Neural cell (in vitro differentiated cells): ENCODE results near the gene CTF1. TPM values are rescaled to one million over a fixed set of nuclear protein-coding genes. Genes with fewer than 3 reads are reported as not detected.

Source experiments
- H2AFZ ChIP-seq: fragments of 200-600, 300-800 bp; sonication (generic), shearing (Covaris generic); 2 replicates; pipeline ENCODE4 v1.6.0; 2014; ENCODE audit warnings: low read depth, mild to moderate bottlenecking, antibody characterized with exemption, low read length, moderate library complexity
- H3F3A ChIP-seq: fragments of 200-600 bp; shearing (Covaris generic); 2 replicates; pipeline ENCODE4 v1.6.1; 2016; ENCODE audit warnings: mild to moderate bottlenecking, moderate library complexity, mixed read lengths, antibody characterized with exemption, low read length; ENCODE audit not compliant: insufficient read depth, poor library complexity, severe bottlenecking
- H3K27ac ChIP-seq: fragments of 200-600, 300-800 bp; sonication (generic), shearing (Covaris generic); 2 replicates; pipeline ENCODE4 v1.5.1; 2014; ENCODE audit warnings: mild to moderate bottlenecking, low read length, moderate library complexity
- H3K27me3 ChIP-seq: fragments of 300-800, 200-600 bp; sonication (generic), shearing (Covaris generic); 2 replicates; pipeline ENCODE4 v1.6.0; 2014; ENCODE audit warnings: mild to moderate bottlenecking, low read depth, low read length, moderate library complexity; ENCODE audit not compliant: insufficient read depth
- H3K36me3 ChIP-seq: fragments of 300-800, 200-600 bp; sonication (generic), shearing (Covaris generic); 2 replicates; pipeline ENCODE4 v1.5.1; 2014; ENCODE audit warnings: mild to moderate bottlenecking, antibody characterized with exemption, low read length, moderate library complexity; ENCODE audit not compliant: insufficient read depth
- H3K4me2 ChIP-seq: fragments of 300-800, 200-600 bp; sonication (generic), shearing (Covaris generic); 2 replicates; pipeline ENCODE4 v1.6.0; 2014; ENCODE audit warnings: mild to moderate bottlenecking, low read length
- H3K4me3 ChIP-seq: fragments of 300-800, 200-600 bp; sonication (generic), shearing (Covaris generic); 2 replicates; pipeline ENCODE4 v1.5.1; 2014; ENCODE audit warnings: mild to moderate bottlenecking, low read length, moderate library complexity
- H3K79me2 ChIP-seq: fragments of 200-600 bp; shearing (Covaris generic); replicated peaks from 2 replicates; pipeline ENCODE4 v1.6.0; 2014; ENCODE audit warnings: mild to moderate bottlenecking, low read length, moderate library complexity; ENCODE audit not compliant: insufficient read depth
- H3K9ac ChIP-seq: fragments of 300-800, 200-600 bp; sonication (generic), shearing (Covaris generic); 2 replicates; pipeline ENCODE4 v1.6.1; 2016; ENCODE audit warnings: mild to moderate bottlenecking, low read length, mixed read lengths
- H3K9me2 ChIP-seq: fragments of 200-600 bp; shearing (Covaris generic); 2 replicates; pipeline ENCODE4 v1.6.1; 2016; ENCODE audit warnings: mild to moderate bottlenecking, low read length, mixed read lengths; ENCODE audit not compliant: insufficient read depth
- H3K9me3 ChIP-seq: fragments of 200-600, 300-800 bp; sonication (generic), shearing (Covaris generic); 2 replicates; pipeline ENCODE4 v1.6.1; 2016; ENCODE audit warnings: mild to moderate bottlenecking, mixed run types, low read length, moderate library complexity, mixed read lengths
- H4K20me1 ChIP-seq: fragments of 200-600 bp; shearing (Covaris generic); 2 replicates; pipeline ENCODE4 v1.6.1; 2016; ENCODE audit warnings: mild to moderate bottlenecking, mixed run types; ENCODE audit not compliant: insufficient read depth
- CTCF ChIP-seq: fragments of 450-650 bp; IDR thresholded peaks from 2 replicates; pipeline ENCODE4 v1.5.1; 2014; ENCODE audit warnings: antibody characterized with exemption, mild to moderate bottlenecking, moderate library complexity; ENCODE audit not compliant: poor library complexity, severe bottlenecking
- EP300 ChIP-seq: fragments of 450-650 bp; conservative IDR thresholded peaks from 2 replicates; pipeline ENCODE4 v1.6.1; 2014; ENCODE audit warnings: antibody characterized with exemption, mild to moderate bottlenecking, moderate library complexity; ENCODE audit not compliant: poor library complexity, severe bottlenecking
- EZH2 ChIP-seq: fragments of 200-600, 300-800 bp; shearing (Covaris generic), sonication (generic); IDR thresholded peaks from 2 replicates; pipeline ENCODE4 v1.6.1; 2014; ENCODE audit warnings: antibody characterized with exemption, low read length, borderline replicate concordance, mild to moderate bottlenecking; ENCODE audit not compliant: insufficient read depth, poor library complexity, severe bottlenecking
- MXI1 ChIP-seq: fragments of 450-650 bp; conservative IDR thresholded peaks from 2 replicates; pipeline ENCODE4 v1.6.1; 2014; ENCODE audit warnings: antibody characterized with exemption, mild to moderate bottlenecking; ENCODE audit not compliant: poor library complexity, severe bottlenecking
- POLR2AphosphoS5 ChIP-seq: IDR thresholded peaks from 2 replicates; pipeline ENCODE4 v1.6.1; 2012
- RAD21 ChIP-seq: fragments of 450-650 bp; conservative IDR thresholded peaks from 2 replicates; pipeline ENCODE4 v1.6.1; 2014; ENCODE audit warnings: antibody characterized with exemption, mild to moderate bottlenecking, moderate library complexity
- REST ChIP-seq: IDR thresholded peaks from 2 replicates; pipeline ENCODE4 v1.6.1; 2012; ENCODE audit warnings: borderline replicate concordance
- SMC3 ChIP-seq: fragments of 450-650 bp; conservative IDR thresholded peaks from 2 replicates; pipeline ENCODE4 v1.6.1; 2014; ENCODE audit warnings: antibody characterized with exemption, mild to moderate bottlenecking, moderate library complexity; ENCODE audit not compliant: poor library complexity
- polyA plus RNA-seq: library from polyadenylated mRNA; depleted of rRNA; stranded (reverse); fragments of >200 nt; gene quantifications from 2 replicates; pipeline ENCODE4 v1.2.3, GENCODE V29; 2014

CTF1 gene
- polyA plus RNA-seq, 1 donor from 2014 or later, result not detected

DNA sequence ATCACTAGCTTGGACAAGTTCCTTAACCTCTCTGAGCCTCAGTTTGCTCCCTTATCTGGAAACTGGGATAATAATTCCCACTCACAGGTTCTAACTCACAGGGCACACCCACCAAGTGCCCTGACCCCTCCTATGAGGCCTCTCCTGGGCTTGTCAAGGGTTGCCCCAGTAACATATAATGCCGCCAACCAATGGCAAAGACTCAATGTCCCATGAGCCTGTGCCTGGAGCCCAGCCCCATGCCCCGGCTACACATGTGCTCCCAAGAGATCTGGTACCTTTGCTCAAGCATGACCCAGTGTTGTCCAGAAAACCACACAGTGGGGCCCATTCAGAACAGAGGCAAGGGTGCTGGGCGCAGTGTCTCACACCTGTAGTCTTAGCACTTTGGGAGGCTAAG, 18.4 kb downstream of the CTF1 start:
- H3K9ac ChIP-seq, result no peak overlapping the region
- no peaks in the 10 kb centered on the region for H4K20me1 ChIP-seq
- H3K9me2 ChIP-seq, result no peaks in the 10 kb centered on the region
- H3K9me3 ChIP-seq, result no peaks in the 10 kb centered on the region
- H3K79me2 ChIP-seq, result no peaks in the 10 kb centered on the region
- no peak overlapping the region for H3K4me2 ChIP-seq
- no peak overlapping the region for H2AFZ ChIP-seq
- H3K27me3 ChIP-seq, result no peaks in the 10 kb centered on the region
- H3K4me3 ChIP-seq, result no peak overlapping the region
- no peaks in the 10 kb centered on the region for H3F3A ChIP-seq
- TF ChIP-seq REST, result no peak
- no peak for TF ChIP-seq EZH2
- TF ChIP-seq SMC3, result no peak
- TF ChIP-seq EP300, result no peak
- no peak for TF ChIP-seq POLR2AphosphoS5
- no peak for TF ChIP-seq CTCF
- TF ChIP-seq RAD21, result no peak
- no peak for TF ChIP-seq MXI1
- H3K36me3 ChIP-seq, result no peaks in the 10 kb centered on the region
- H3K27ac ChIP-seq, result no peak overlapping the region

DNA sequence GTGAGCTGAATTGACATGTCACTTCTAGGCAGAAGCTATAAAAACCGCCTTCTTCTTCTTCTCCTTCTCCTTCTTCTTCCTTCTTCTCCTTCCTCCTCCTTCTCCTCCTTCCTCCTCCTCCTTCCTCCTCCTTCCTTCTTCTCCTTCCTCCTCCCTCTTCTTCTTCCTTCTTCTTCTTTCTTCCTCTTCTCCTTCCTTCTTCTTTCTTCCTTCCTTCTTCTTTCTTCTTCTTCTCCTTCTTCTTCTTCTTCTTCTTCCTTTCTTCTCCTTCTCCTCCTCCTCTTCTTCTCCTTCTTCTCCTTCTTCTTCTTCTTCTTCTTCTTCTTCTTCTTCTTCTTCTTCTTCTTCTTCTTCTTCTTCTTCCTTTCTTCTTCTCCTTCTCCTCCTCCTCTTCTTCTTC, 22.2 kb downstream of the CTF1 start:
- TF ChIP-seq EZH2 (no peak), REST (no peak), RAD21 (no peak)
- H3K4me3 ChIP-seq, result no peak overlapping the region
- no peaks in the 10 kb centered on the region for H3K9me3 ChIP-seq
- no peaks in the 10 kb centered on the region for H3K79me2 ChIP-seq
- H3F3A ChIP-seq, result no peaks in the 10 kb centered on the region
- H3K9ac ChIP-seq, result no peak overlapping the region
- no peaks in the 10 kb centered on the region for H3K9me2 ChIP-seq
- no peak overlapping the region for H3K27ac ChIP-seq
- H2AFZ ChIP-seq, result no peak overlapping the region
- no peak overlapping the region for H3K4me2 ChIP-seq
- H3K27me3 ChIP-seq, result no peaks in the 10 kb centered on the region
- H4K20me1 ChIP-seq, result no peaks in the 10 kb centered on the region
- H3K36me3 ChIP-seq, result no peaks in the 10 kb centered on the region
